CD4-positive, alpha-beta T cell (primary cell): ENCODE measurements around the gene FBXO9. TPM values are rescaled to one million over a fixed set of nuclear protein-coding genes. Genes with fewer than 3 reads are reported as not detected.

Experiments used
- ATAC-seq: fragments of 200-7000 bp; cut with Tn5 transposase; one replicate; pipeline ENCODE4 v1.10.0; 2022; ENCODE audit warnings: mild to moderate bottlenecking; ENCODE audit not compliant: poor library complexity
- CTCF ChIA-PET: fragments of 350-600 bp; sonication (Branson Sonifier 250); formaldehyde crosslinking; loops from one replicate; lab custom pipeline; 2021; ENCODE audit warnings: antibody characterized with exemption, inconsistent platforms; lab: Charles Lee
- POLR2A ChIA-PET: fragments of 350-600 bp; sonication (Branson Sonifier 250); formaldehyde crosslinking; loops from one replicate; lab custom pipeline; 2021; ENCODE audit warnings: antibody characterized with exemption, inconsistent platforms; lab: Charles Lee
- DNase-seq, 14 experiments: peaks; one replicate each; pipeline ENCODE4 v3.0.0-alpha.2; 2013 to 2020; ENCODE audit warnings: mixed read lengths in 2 of 14
- H3K27ac ChIP-seq, 2 donors: one replicate each; pipeline versions ENCODE4 v1.5.1 to v1.7.0; 2013; ENCODE audit warnings: low read length in 2 of 2, low read depth in 1 of 2, mild to moderate bottlenecking in 1 of 2
- H3K27me3 ChIP-seq, 2 experiments: 1 replicate in 1 of 2; 2 replicates in 1 of 2; pipeline versions ENCODE4 v1.6.1 to v1.7.0; 2013; ENCODE audit warnings: low read length in 2 of 2, control low read depth in 1 of 2, mild to moderate bottlenecking in 1 of 2, moderate library complexity in 1 of 2; ENCODE audit not compliant: insufficient read depth in 2 of 2, control insufficient read depth in 1 of 2
- H3K36me3 ChIP-seq: one replicate; pipeline ENCODE4 v1.6.1; 2013; ENCODE audit warnings: low read length, control low read depth; ENCODE audit not compliant: insufficient read depth
- H3K4me1 ChIP-seq: one replicate; pipeline ENCODE4 v1.6.1; 2013; ENCODE audit warnings: low read length, control low read depth; ENCODE audit not compliant: insufficient read depth
- H3K4me3 ChIP-seq: one replicate; pipeline ENCODE4 v1.5.1; 2013; ENCODE audit warnings: mild to moderate bottlenecking, low read length, moderate library complexity
- H3K9me3 ChIP-seq, 2 experiments: 1 replicate in 1 of 2; 2 replicates in 1 of 2; pipeline versions ENCODE4 v1.6.1 to v1.7.0; 2013; ENCODE audit warnings: low read length in 2 of 2, mild to moderate bottlenecking in 2 of 2, control low read depth in 1 of 2, moderate library complexity in 1 of 2; ENCODE audit not compliant: control insufficient read depth in 1 of 2, insufficient read depth in 1 of 2
- H3K27ac Mint-ChIP-seq: one replicate; pipeline ENCODE4 v1.8.0; 2020; ENCODE audit warnings: mixed read lengths
- H3K27me3 Mint-ChIP-seq: one replicate; pipeline ENCODE4 v1.8.0; 2021; ENCODE audit warnings: mixed read lengths
- H3K36me3 Mint-ChIP-seq: one replicate; pipeline ENCODE4 v1.8.0; 2021; ENCODE audit warnings: low read depth, mixed read lengths
- H3K4me1 Mint-ChIP-seq: one replicate; pipeline ENCODE4 v1.8.0; 2021; ENCODE audit warnings: low read depth, mixed read lengths
- H3K4me3 Mint-ChIP-seq: one replicate; pipeline ENCODE4 v1.8.0; 2020; ENCODE audit warnings: mild to moderate bottlenecking, mixed read lengths
- H3K9me3 Mint-ChIP-seq: one replicate; pipeline ENCODE4 v1.8.0; 2020; ENCODE audit warnings: mixed read lengths
- intact Hi-C, 2 experiments: fragments of 100-400 bp; cut with DNase I in 1 of 2; cut with micrococcal nuclease in 1 of 2; formaldehyde crosslinking; loops; one replicate each; pipeline versions ENCODE4 v1.15.1 to v1.9.0; 2023 to 2025; cut with DNase I, micrococcal nuclease
- total RNA-seq, 174 experiments: library from RNA in 2 of 174; stranded (reverse) in 2 of 174; gene quantifications; one replicate each; pipeline ENCODE4 v1.2.3 and lab custom pipeline; 2021 to 2026
- TF ChIP-seq, protein P1 (sequence below): fragments of 200-600 bp; IDR thresholded peaks from one replicate; pipeline ENCODE4 v1.8.0; 2022; ENCODE audit warnings: antibody characterized with exemption, mild to moderate bottlenecking

FBXO9 gene
- total RNA-seq, 2 experiments from 2014 or later, result 67.3 to 77.0 TPM

DNA sequence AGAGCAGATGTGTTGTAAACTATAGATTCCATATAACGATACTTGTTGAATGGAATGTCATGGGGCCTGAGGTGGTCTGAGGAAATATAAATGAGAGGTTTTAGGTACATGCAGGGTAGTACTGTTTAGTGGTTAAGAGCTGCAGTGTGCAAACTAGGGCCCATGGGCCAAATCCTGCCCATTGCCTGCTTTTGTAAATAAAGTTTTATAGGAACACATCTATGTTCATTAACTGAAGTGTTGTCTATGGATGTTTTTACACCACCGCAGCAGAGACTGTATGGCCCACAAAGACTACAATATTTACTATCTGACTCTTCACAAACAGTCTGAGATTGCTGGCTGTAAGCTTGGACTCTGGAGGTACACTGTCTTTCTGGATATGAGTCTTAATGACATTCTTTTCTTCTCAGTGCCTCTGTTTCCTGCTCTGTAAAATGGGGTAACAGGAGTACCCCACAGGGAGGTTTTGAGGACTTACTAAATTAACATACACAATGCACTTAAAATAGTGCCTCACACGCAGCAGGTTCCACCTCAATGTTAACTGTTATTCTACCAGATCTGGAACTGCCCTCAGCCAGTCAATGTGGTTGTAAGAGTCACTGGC is 70.9 kb downstream of the FBXO9 start:
- H3K27ac ChIP-seq, result no peak overlapping the region
- no peak overlapping the region for H3K27ac Mint-ChIP-seq
- DNase-seq (no peak), ATAC-seq (no peak)
- H3K27me3 Mint-ChIP-seq, result peaks cover 16% of the 10 kb centered on the region
- peaks cover 5% of the 10 kb centered on the region for H3K4me1 Mint-ChIP-seq
- H3K36me3 Mint-ChIP-seq, result no peaks in the 10 kb centered on the region
- ChIA-PET CTCF (no interaction called here), POLR2A (no interaction called here)
- H3K27me3 ChIP-seq, result peaks cover 0 to 3% of the 10 kb centered on the region in 2 experiments
- H3K9me3 Mint-ChIP-seq, result no peaks in the 10 kb centered on the region
- no peak overlapping the region for H3K4me3 ChIP-seq
- no peaks in the 10 kb centered on the region for H3K36me3 ChIP-seq
- H3K4me3 Mint-ChIP-seq, result no peak overlapping the region
- TF ChIP-seq, protein P1, sequence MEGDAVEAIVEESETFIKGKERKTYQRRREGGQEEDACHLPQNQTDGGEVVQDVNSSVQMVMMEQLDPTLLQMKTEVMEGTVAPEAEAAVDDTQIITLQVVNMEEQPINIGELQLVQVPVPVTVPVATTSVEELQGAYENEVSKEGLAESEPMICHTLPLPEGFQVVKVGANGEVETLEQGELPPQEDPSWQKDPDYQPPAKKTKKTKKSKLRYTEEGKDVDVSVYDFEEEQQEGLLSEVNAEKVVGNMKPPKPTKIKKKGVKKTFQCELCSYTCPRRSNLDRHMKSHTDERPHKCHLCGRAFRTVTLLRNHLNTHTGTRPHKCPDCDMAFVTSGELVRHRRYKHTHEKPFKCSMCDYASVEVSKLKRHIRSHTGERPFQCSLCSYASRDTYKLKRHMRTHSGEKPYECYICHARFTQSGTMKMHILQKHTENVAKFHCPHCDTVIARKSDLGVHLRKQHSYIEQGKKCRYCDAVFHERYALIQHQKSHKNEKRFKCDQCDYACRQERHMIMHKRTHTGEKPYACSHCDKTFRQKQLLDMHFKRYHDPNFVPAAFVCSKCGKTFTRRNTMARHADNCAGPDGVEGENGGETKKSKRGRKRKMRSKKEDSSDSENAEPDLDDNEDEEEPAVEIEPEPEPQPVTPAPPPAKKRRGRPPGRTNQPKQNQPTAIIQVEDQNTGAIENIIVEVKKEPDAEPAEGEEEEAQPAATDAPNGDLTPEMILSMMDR, result no peak
- no peaks in the 10 kb centered on the region for H3K4me1 ChIP-seq
- peaks cover 0 to 5% of the 10 kb centered on the region in 2 experiments for H3K9me3 ChIP-seq
- intact Hi-C loops, result no loop called here

DNA sequence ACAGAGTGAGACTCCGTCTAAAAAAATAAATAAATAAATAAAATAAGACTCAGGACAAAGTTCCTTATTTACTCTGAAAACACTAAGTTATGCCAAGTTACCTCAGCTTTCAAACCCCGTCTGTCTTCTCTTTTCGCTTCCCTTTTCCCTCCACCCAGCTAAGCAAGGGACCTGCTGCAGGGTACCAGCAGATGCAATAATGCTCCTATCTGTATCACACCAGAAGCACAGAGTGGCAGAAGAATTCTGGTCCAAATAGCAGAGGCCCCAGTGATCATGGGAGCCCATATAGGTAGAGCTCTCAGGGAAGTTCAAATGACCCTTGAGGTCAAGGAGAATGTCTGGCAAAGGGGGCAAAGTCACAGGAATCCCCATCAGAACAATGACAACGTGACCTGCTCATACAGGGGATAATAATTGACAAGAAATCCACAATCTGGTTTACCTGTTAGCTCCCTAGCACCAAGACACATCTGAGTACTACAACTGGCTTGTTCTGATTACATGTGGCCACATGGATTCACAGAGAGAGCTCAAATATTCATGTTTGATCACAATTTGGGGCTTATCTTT is 74.7 kb downstream of the FBXO9 start:
- ATAC-seq, result no peak
- no peak overlapping the region for H3K4me3 Mint-ChIP-seq
- ChIA-PET POLR2A (no interaction called here), CTCF (interaction anchor here (1.4 kb wide), 1 partner anchor 344 kb away, joined by 3 read pairs; no protein-coding TSS in a partner anchor)
- TF ChIP-seq, protein P1, result no peak
- Histone ChIP-seq H3K4me1 (no peaks in the 10 kb centered on the region), H3K4me3 (no peak overlapping the region), H3K27me3 (peaks cover 0 to 3% of the 10 kb centered on the region in 2 experiments), H3K27ac (no peak overlapping the region), H3K9me3 (no peaks in the 10 kb centered on the region), H3K36me3 (no peaks in the 10 kb centered on the region)
- H3K9me3 Mint-ChIP-seq, result no peaks in the 10 kb centered on the region
- intact Hi-C loops, result no loop called here
- H3K27ac Mint-ChIP-seq, result no peak overlapping the region
- peaks cover 1% of the 10 kb centered on the region for H3K4me1 Mint-ChIP-seq
- no peaks in the 10 kb centered on the region for H3K36me3 Mint-ChIP-seq
- peaks cover 11% of the 10 kb centered on the region for H3K27me3 Mint-ChIP-seq
- no peak for DNase-seq

DNA sequence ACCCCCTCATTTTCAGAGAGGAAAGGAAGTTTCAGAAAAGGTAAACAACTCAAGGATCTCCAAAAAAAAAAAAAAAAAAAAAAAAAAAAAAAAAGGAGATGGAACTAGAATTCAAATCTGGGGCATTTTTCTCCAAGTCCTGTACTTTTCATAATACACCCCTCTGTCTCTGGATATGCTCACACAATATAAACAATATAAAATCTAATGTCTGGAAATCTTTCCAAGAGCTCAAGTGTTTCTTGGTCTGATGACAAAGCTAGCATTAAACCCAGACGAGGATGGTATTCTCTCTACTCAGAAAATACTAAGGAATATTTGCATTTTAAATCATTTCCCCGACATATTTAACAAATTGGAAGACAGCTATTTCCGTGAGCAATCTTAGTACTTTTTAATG is 77.6 kb downstream of the FBXO9 start:
- Mint-ChIP-seq H3K27ac (no peak overlapping the region), H3K9me3 (no peaks in the 10 kb centered on the region), H3K4me3 (no peak overlapping the region), H3K27me3 (peaks cover 5% of the 10 kb centered on the region), H3K36me3 (no peaks in the 10 kb centered on the region), H3K4me1 (no peaks in the 10 kb centered on the region)
- no peaks in the 10 kb centered on the region for H3K36me3 ChIP-seq
- no peaks in the 10 kb centered on the region for H3K27me3 ChIP-seq
- ChIA-PET CTCF (no interaction called here), POLR2A (no interaction called here)
- DNase-seq, result no peak
- TF ChIP-seq, protein P1, result no peak
- ATAC-seq, result no peak
- no peaks in the 10 kb centered on the region for H3K9me3 ChIP-seq
- no peak overlapping the region for H3K4me3 ChIP-seq
- H3K27ac ChIP-seq, result no peak overlapping the region
- intact Hi-C loops, result no loop called here
- no peaks in the 10 kb centered on the region for H3K4me1 ChIP-seq
